H1 (cell line): ENCODE measurements around the gene MIR17HG. TPM values are rescaled to one million over a fixed set of nuclear protein-coding genes. Genes with fewer than 3 reads are reported as not detected.
"Not testable (repeated sequence)": the region's sequence is repeated elsewhere in the genome, so short reads cannot be mapped to it uniquely, and the experiment has no call there.

Experiments
- CTCF ChIA-PET: fragments of 300-600 bp; sonication (Branson Sonifier 250); formaldehyde crosslinking; loops from one replicate; lab custom pipeline; 2021; ENCODE audit not compliant: partially characterized antibody; lab: Charles Lee
- POLR2A ChIA-PET: fragments of 300-600 bp; sonication (Branson Sonifier 250); formaldehyde crosslinking; loops from one replicate; lab custom pipeline; 2021; ENCODE audit warnings: inconsistent platforms; ENCODE audit not compliant: partially characterized antibody; lab: Charles Lee
- DNase-seq, 2 experiments: peaks; one replicate each; pipeline versions ENCODE4 v3.0.0 to v3.0.0-alpha.2; 2010 to 2022; ENCODE audit warnings: low spot score in 2 of 2, low read depth in 1 of 2, mixed read lengths in 1 of 2
- FAIRE-seq: peaks from 2 replicates; lab custom pipeline; 2011; peaks lifted over from hg19 to GRCh38; lab: Jason Lieb, UNC
- H2AFZ ChIP-seq: 2 replicates; pipeline ENCODE4 v1.8.1; 2012; ENCODE audit warnings: low read length, inconsistent platforms
- H2AK5ac ChIP-seq: 2 replicates; pipeline ENCODE4 v1.6.1; 2013; ENCODE audit warnings: low read depth, low read length
- H2BK120ac ChIP-seq: replicated peaks from 2 replicates; pipeline ENCODE3; 2013; ENCODE audit warnings: low read depth, low read length, inconsistent platforms
- H2BK12ac ChIP-seq: 2 replicates; pipeline ENCODE4 v1.6.1; 2013; ENCODE audit warnings: low read depth, low read length
- H2BK15ac ChIP-seq: 2 replicates; pipeline ENCODE4 v1.6.1; 2013; ENCODE audit warnings: low read length
- H2BK20ac ChIP-seq: 2 replicates; pipeline ENCODE4 v1.6.1; 2013; ENCODE audit warnings: low read length
- H2BK5ac ChIP-seq: 2 replicates; pipeline ENCODE4 v1.6.1; 2013; ENCODE audit warnings: low read depth, low read length
- H3K14ac ChIP-seq: 2 replicates; pipeline ENCODE4 v1.6.1; 2013; ENCODE audit warnings: inconsistent platforms; ENCODE audit not compliant: insufficient read length
- H3K18ac ChIP-seq: 2 replicates; pipeline ENCODE4 v1.6.1; 2013; ENCODE audit warnings: low read length; ENCODE audit errors: extremely low read depth
- H3K23ac ChIP-seq: 2 replicates; pipeline ENCODE4 v1.6.1; 2013; ENCODE audit warnings: inconsistent platforms; ENCODE audit not compliant: insufficient read length
- H3K23me2 ChIP-seq: 2 replicates; pipeline ENCODE4 v1.6.1; 2013; ENCODE audit warnings: low read depth, low read length
- H3K27ac ChIP-seq: 2 replicates; pipeline ENCODE4 v1.6.1; 2011; ENCODE audit warnings: low read depth, low read length, inconsistent platforms
- H3K27me3 ChIP-seq, 4 experiments: replicated peaks in 1 of 4; 1 replicate in 1 of 4; 2 replicates in 3 of 4; pipeline versions ENCODE4 v1.6.1 to v1.8.1; 2011 to 2013; ENCODE audit warnings: low read length in 3 of 4, mild to moderate bottlenecking in 3 of 4, inconsistent platforms in 2 of 4, mixed read lengths in 2 of 4, moderate library complexity in 1 of 4; ENCODE audit not compliant: control insufficient read depth in 3 of 4, insufficient read depth in 3 of 4; ENCODE audit errors: extremely low read depth in 1 of 4
- H3K36me3 ChIP-seq, 4 experiments: 2 replicates each; pipeline versions ENCODE4 v1.6.1 to v1.8.1; 2011 to 2013; ENCODE audit warnings: mild to moderate bottlenecking in 4 of 4, low read length in 3 of 4, moderate library complexity in 2 of 4, control low read depth in 1 of 4, inconsistent platforms in 1 of 4; ENCODE audit not compliant: insufficient read depth in 4 of 4, control insufficient read depth in 2 of 4
- H3K4ac ChIP-seq: replicated peaks from 2 replicates; pipeline ENCODE3; 2013; ENCODE audit warnings: low read length, low read depth, mixed read lengths, inconsistent platforms; ENCODE audit not compliant: insufficient read length
- H3K4me1 ChIP-seq, 4 experiments: replicated peaks in 1 of 4; 1 replicate in 1 of 4; 2 replicates in 3 of 4; pipeline versions ENCODE4 v1.6.1 to v1.8.1; 2011 to 2013; ENCODE audit warnings: low read length in 3 of 4, inconsistent platforms in 2 of 4, mixed read lengths in 1 of 4; ENCODE audit not compliant: insufficient read depth in 4 of 4, control insufficient read depth in 3 of 4
- H3K4me2 ChIP-seq, 2 experiments: 2 replicates each; pipeline versions ENCODE4 v1.6.1 to v1.8.1; 2011 to 2013; ENCODE audit warnings: low read depth in 2 of 2, low read length in 2 of 2, control low read depth in 1 of 2, inconsistent platforms in 1 of 2, mild to moderate bottlenecking in 1 of 2; ENCODE audit not compliant: insufficient read depth in 1 of 2
- H3K4me3 ChIP-seq, 4 experiments: fragments of 200-600, 300-600 bp in 1 of 4; sonication (generic), shearing (Covaris generic), sonication (Bioruptor Twin) in 1 of 4; 2 replicates each; pipeline versions ENCODE4 v1.5.1 to v1.8.1; 2011 to 2016; ENCODE audit warnings: low read length in 4 of 4, low read depth in 3 of 4, control low read depth in 2 of 4, inconsistent platforms in 2 of 4, mild to moderate bottlenecking in 2 of 4, mixed read lengths in 1 of 4, moderate library complexity in 1 of 4; ENCODE audit not compliant: insufficient read depth in 2 of 4; ENCODE audit errors: extremely low read depth in 1 of 4
- H3K56ac ChIP-seq: replicated peaks from 2 replicates; pipeline ENCODE3; 2013; ENCODE audit warnings: low read depth, mild to moderate bottlenecking, mixed read lengths, low read length, inconsistent platforms; ENCODE audit not compliant: insufficient read length
- H3K79me1 ChIP-seq: 2 replicates; pipeline ENCODE4 v1.6.1; 2013; ENCODE audit warnings: low read depth, low read length, control low read depth
- H3K79me2 ChIP-seq, 2 experiments: 2 replicates each; pipeline versions ENCODE4 v1.6.1 to v1.8.1; 2012 to 2013; ENCODE audit warnings: low read length in 2 of 2, mild to moderate bottlenecking in 2 of 2, inconsistent platforms in 1 of 2; ENCODE audit not compliant: insufficient read depth in 2 of 2, control insufficient read depth in 1 of 2
- H3K9ac ChIP-seq, 4 experiments: replicated peaks in 1 of 4; 1 replicate in 1 of 4; 2 replicates in 3 of 4; pipeline versions ENCODE4 v1.6.1 to v1.8.1; 2011 to 2013; ENCODE audit warnings: low read depth in 3 of 4, low read length in 3 of 4, control low read depth in 2 of 4, mild to moderate bottlenecking in 2 of 4, moderate library complexity in 2 of 4, inconsistent platforms in 1 of 4; ENCODE audit errors: extremely low read depth in 1 of 4
- H3K9me3 ChIP-seq, 2 experiments: 2 replicates each; pipeline versions ENCODE4 v1.6.1 to v1.8.1; 2012 to 2013; ENCODE audit warnings: mild to moderate bottlenecking in 2 of 2, moderate library complexity in 2 of 2, control low read depth in 1 of 2, inconsistent platforms in 1 of 2, low read depth in 1 of 2, low read length in 1 of 2, mixed read lengths in 1 of 2; ENCODE audit not compliant: insufficient read depth in 2 of 2
- H4K20me1 ChIP-seq, 2 experiments: replicated peaks in 1 of 2; 2 replicates each; pipeline versions ENCODE3 to v1.8.1; 2011 to 2013; ENCODE audit warnings: inconsistent platforms in 2 of 2, low read length in 2 of 2, mild to moderate bottlenecking in 1 of 2; ENCODE audit not compliant: insufficient read depth in 2 of 2, control insufficient read depth in 1 of 2
- H4K5ac ChIP-seq: 2 replicates; pipeline ENCODE4 v1.6.1; 2013; ENCODE audit warnings: low read length, low read depth, mixed read lengths, inconsistent platforms; ENCODE audit not compliant: insufficient read length
- H4K8ac ChIP-seq: 2 replicates; pipeline ENCODE4 v1.8.0; 2013; ENCODE audit warnings: mild to moderate bottlenecking, moderate library complexity, low read length, inconsistent platforms; ENCODE audit not compliant: insufficient read depth; ENCODE audit errors: extremely low read depth
- H4K91ac ChIP-seq: replicated peaks from 2 replicates; pipeline ENCODE3; 2013; ENCODE audit warnings: low read length, mixed read lengths, inconsistent platforms; ENCODE audit not compliant: insufficient read length
- POLR2A ChIP-seq, 2 experiments: IDR thresholded peaks; 1 replicate in 1 of 2; 2 replicates in 1 of 2; pipeline ENCODE4 v1.6.1; 2011; ENCODE audit warnings: low read depth in 2 of 2, low read length in 2 of 2, mild to moderate bottlenecking in 2 of 2; ENCODE audit errors: control extremely low read depth in 1 of 2
- POLR2AphosphoS5 ChIP-seq: IDR thresholded peaks from 2 replicates; pipeline ENCODE4 v1.6.1; 2011; ENCODE audit warnings: low read depth, low read length
- WGBS, 2 experiments: shearing (Covaris generic) in 1 of 2; methylation state at CpG; one replicate each; pipeline versions ENCODE4 v1.1.6 to v1.1.7; 2013 to 2015; ENCODE audit warnings: low lambda C conversion rate in 2 of 2, mixed read lengths in 2 of 2, inconsistent platforms in 1 of 2, low coverage in 1 of 2, missing lambda C conversion rate in 1 of 2; ENCODE audit not compliant: insufficient replicate concordance in 2 of 2, insufficient coverage in 1 of 2, insufficient read length in 1 of 2; ENCODE audit errors: extremely low coverage in 1 of 2, missing lambda C conversion rate in 1 of 2; 5-methylcytosine and 5-hydroxymethylcytosine counted together
- polyA plus RNA-seq, 7 experiments: library from polyadenylated mRNA; depleted of rRNA in 3 of 7; stranded (reverse) in 5 of 7; unstranded in 2 of 7; fragments of >200 nt in 5 of 7; fragments of 200-250 nt in 2 of 7; gene quantifications; 1 replicate in 5 of 7; 2 replicates in 1 of 7; 4 replicates in 1 of 7; pipeline versions ENCODE4 v1.2.1 to v1.2.3, GENCODE V29; 2011 to 2013; ENCODE audit warnings: missing spikeins in 2 of 7, mixed read lengths in 2 of 7
- total RNA-seq: library from RNA; stranded (reverse); fragmentation: NEBNext Ultra II Directional; extraction: Animal tissue kit (Norgen Biotek cat#: 25700); gene quantifications from 2 replicates; pipeline ENCODE4 v1.2.1, GENCODE V29; 2021

Gene MIR17HG
- total and polyA plus RNA-seq, 2 of the 8 experiments (the other 6 are each of a cell fraction or from before 2014, with no cell fraction given), result 11.5 to 36.9 TPM

GRCh38 chr13:91352891-91353290 is 5.4 kb downstream of the MIR17HG start:
- not testable (repeated sequence) for H2AFZ ChIP-seq, H3K27ac ChIP-seq, H2BK12ac ChIP-seq, H4K91ac ChIP-seq, H3K23me2 ChIP-seq, H3K14ac ChIP-seq, H2BK15ac ChIP-seq, H3K18ac ChIP-seq, DNase-seq, H3K9me3 ChIP-seq, H3K79me1 ChIP-seq, H3K4me1 ChIP-seq, H2BK5ac ChIP-seq, H2BK20ac ChIP-seq, FAIRE-seq, H4K5ac ChIP-seq, H3K4ac ChIP-seq, H3K27me3 ChIP-seq, H3K23ac ChIP-seq, H3K4me2 ChIP-seq, H3K56ac ChIP-seq, H4K8ac ChIP-seq, H3K9ac ChIP-seq, H3K4me3 ChIP-seq, H2BK120ac ChIP-seq, H2AK5ac ChIP-seq
- WGBS, 2 experiments, result 100% methylated on average over 5 of the region's 7 CpGs; no CpG with 5 or more reads in 1 of the 2 experiments
- Histone ChIP-seq H3K79me2 (peaks cover 13 to 57% of the 10 kb centered on the region in 2 experiments), H3K36me3 (peaks cover 19 to 85% (median 59%) of the 10 kb centered on the region in 4 experiments), H4K20me1 (peaks cover 20 to 26% of the 10 kb centered on the region in 2 experiments)
- ChIA-PET CTCF (interaction anchor here (1.0 kb wide), 1 partner anchor 44 kb away, joined by 3 read pairs; no protein-coding TSS in a partner anchor), POLR2A (interaction anchor here (0.8 to 1.5 kb wide), 2 partner anchors 7 to 13 kb away, joined by 3 to 5 read pairs; no protein-coding TSS in a partner anchor)
- TF ChIP-seq POLR2A (IDR thresholded peaks at IDR 0.05; ENCODE audit: control extremely low read depth in 1 of 2, low read depth in 2 of 2, low read length in 2 of 2) (peak in 1 of 2 experiments; percentile 7; a peak in 2 of 3 replicates), POLR2AphosphoS5 (peak; percentile 43; the same call in 1 of the 2 replicates)
